HG03378 (cell line): ENCODE results near the gene USP32.
"Not testable (repeated sequence)": the region's sequence is repeated elsewhere in the genome, so short reads cannot be mapped to it uniquely, and the experiment has no call there.

ENCODE experiments used
- ATAC-seq: cut with Tn5 transposase; IDR thresholded peaks from one replicate; pipeline ENCODE4 v1.9.1; 2021; ENCODE audit warnings: mild to moderate bottlenecking, moderate library complexity; ENCODE audit not compliant: unreplicated experiment

The USP32 gene

DNA sequence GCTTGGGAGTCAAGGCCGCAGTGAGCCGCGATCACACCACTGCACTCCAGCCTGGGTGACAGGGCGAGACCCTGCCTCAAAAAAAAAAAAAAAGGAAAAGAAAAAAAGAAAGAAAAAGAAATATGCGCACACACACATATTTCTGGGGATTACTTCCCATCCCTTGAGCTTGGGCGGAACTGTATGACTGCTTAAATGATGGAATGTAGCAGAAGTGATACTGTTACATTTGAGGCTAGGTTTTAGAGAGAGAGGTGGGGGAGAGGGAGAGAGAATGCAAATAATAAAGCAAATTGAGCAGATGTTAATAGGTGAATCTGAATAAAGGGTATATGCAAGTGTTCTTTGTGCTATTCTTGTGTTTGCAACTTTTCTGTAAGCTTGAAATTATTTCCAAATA lies 12.0 kb upstream of the USP32 start:
- ATAC-seq = no peak

DNA sequence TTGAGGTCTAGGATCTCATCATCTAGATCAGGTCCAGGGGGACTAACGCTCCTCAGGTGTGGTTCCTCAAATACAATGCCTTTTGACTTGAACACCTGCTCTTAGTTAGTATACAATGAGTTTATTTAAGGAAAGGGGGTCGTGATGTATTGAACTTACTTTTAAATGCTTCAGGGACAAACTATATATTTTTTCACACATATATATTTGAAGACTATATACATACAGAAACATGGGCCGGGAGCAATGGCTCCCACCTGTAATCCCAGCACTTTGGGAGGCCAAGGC lies 11.5 kb upstream of the USP32 start:
- ATAC-seq = no peak

DNA sequence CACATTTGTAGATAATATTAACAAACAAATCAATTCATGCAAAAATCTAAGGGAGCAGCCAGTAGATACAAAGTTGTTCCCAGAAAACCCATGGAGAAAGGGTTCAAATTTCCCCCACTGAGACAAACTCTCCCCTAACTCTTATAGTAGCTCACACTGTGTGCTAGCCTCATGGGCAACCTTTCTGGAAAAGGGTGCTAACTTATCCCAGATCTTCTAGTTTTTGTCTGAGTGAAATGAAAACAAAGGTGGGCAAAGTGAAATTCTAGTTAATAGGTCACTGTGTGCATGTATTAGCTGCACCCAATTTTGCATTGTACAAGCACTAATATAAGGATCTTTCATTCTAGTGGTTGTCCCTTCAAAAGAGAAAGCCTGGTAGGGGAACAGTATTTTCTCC lies 9.9 kb upstream of the USP32 start:
- no peak for ATAC-seq

DNA sequence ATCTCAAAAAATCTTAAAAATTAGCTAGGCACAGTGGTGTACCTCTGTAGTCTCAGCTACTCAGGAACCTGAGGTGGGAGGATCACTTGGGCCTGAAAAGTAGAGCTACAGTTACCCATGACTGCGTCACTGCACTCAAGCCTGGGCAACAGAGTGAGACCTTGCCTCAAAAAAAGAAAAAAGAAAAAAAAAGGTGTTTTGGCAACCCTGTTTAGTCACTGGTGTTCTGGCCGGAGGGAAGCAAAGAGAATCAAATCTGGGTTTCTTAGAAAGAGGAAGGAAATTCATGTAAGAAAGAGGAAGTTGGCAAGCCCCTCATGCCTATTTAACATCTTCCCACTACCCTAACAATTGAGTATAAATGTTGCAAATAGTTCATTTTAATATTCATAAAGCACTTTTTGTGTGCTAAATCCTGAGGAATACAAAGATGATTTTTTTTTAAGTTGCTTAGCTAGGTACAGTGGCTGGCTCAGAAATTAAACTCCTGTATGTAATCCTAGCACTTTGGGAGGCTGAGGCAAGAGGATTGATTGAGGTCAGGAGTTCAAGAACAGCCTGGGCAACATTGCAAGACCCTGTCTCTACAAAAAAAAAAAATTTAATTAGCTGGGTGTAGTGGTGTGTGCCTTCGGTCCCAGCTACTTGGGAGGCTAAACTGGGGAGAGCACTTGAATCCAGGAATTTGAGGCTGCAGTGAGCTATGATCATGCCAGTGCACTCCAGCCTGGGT lies 6.5 kb upstream of the USP32 start:
- peak; percentile 69 for ATAC-seq

DNA sequence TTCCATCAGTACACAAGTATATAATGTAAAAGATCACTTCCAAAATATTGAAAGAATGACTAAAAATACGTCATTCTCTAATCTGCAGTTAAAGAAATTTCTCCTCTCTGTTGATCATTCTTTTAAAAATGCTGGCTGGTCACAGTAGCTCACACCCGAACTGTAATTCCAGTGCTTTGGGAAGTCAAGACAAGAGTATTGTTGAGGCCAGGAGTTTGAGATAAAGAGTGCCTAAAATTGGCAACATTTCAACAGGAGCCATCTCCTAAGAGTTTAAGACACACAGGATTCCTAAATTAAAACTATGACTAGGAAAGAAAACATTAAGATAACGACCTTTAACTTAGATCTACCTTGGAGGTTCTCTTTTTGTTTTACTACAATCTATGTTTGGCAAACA lies 4.5 kb upstream of the USP32 start:
- ATAC-seq = no peak

DNA sequence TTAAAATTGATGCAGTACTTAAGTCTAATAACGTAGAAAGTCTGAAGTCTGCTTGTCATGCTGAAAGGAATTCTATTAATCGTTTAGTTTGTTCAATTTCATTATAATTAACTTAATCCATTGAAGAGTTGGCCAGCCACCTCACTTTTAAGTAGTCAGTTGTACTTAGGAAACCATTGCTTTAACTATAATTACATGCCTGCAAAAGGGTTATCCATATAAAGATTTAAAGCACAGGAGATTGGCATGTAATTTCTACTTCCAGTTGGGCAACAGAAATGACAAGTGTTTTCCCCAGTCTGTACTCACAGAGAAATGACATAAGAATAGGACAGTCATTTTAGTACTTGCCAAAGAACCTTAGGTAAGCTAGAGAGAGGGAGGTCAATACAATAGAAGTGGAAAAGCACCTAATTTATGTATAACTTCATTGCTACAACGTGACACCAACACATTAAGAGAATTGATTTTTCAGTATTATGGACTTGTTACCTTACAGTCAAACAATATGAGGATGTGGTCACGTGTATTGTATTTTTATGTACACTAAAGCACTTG lies 3.7 kb upstream of the USP32 start:
- no peak for ATAC-seq

DNA sequence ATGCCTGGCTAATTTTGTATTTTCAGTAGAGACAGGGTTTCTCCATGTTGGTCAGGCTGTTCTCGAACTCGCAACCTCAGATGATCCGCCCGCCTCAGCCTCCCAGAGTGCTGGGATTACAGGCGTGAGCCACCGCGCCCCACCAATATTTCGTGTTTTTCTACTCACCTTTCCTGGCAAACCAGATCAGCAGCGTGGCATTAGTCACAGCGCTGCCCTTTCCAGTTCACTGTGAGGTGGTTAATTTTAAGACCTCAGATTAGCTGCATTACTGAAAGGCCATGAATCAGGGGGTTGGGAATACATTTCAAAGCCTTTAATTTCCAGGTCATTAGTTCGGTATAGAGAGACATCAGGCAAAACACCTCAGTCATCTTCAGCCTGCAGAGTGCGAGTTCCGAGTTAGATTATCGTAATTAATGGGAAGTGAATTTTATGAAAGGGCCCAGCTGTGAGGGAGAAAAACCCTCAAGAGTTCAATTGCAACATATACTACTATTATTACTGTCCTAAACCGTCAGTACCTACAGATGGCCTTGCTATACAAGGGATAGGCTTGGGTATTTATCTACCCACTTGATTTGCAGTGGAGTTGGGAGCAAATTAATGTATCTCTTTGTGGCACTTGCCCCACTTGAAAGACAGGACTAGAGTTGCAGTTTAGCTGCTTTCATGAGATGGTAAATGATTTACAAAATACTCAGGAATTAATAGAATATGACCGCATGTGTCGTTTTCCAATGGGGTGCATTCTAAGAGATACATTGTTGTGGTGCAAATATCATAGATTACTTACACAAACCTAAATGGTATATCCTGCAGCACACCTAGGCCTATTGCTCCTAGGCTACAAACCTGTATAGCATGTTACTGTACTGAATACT lies 2.1 kb upstream of the USP32 start:
- no peak for ATAC-seq

DNA sequence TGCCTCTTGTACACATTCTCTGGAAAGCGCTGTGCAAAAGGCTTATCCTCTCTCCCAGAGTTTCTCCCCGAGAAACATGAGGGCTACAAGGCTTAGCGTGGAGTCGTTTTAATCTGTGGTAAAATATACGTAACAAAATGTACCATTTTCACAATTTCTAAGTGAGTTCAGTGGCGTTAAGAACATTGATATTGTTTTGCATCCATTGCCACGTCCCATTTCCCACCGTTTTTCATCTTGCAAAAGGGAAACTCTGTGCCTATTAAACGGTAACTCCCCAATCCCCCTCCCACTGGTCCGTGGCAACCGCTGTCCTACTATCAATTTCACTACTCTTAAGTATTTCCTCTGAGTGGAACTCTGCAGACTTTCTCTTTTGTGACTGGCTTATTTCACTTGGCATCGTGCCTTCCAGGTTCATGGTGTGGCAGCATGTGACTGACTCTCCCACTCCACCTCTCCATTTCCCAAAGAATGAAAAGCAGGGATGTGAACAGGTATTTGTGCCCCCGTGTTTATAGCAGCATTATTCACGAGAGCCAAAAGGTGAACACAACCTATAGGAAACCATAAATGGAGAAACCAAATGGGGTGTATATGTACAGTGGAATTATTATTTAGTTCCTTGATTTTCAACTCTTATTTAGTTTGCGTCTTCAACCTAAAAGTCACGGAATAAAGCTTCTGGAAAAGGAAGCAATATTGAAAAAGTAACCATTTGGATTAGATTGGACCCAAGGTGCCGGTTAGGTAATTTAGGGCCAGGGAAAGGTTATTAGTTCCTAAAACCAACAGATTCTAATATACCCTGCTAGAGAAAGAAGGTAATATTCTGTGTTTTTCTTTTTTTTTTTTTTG lies 1.1 kb upstream of the USP32 start:
- ATAC-seq = no peak

DNA sequence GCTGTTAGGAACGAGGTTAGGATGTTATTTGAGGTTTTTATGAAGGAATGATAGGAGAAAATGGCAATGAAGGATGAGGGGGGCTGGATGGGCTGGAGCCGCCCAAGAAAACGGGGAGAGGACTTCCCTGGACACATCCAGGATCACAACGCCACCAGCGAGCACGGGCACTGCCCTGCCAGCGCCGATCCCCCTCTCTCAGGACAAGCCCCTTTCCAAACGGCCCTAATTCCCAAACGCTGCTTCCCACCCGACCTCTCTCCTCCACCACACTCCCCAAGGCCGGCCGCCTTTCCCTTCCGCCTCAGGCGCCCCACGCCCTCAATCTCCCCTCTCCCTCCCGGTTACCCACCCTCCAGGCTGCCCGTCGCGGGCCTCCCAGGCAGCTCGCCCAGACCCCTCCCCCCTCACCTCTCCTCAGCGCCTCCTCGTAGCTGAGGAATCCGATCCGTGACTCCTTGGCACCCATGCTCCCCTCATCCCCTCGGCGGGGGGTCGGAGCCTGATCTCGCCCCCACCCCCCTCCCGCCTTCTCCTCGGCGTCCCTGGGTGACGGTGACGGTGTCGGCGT lies 377 bp downstream of the USP32 start:
- no peak for ATAC-seq

DNA sequence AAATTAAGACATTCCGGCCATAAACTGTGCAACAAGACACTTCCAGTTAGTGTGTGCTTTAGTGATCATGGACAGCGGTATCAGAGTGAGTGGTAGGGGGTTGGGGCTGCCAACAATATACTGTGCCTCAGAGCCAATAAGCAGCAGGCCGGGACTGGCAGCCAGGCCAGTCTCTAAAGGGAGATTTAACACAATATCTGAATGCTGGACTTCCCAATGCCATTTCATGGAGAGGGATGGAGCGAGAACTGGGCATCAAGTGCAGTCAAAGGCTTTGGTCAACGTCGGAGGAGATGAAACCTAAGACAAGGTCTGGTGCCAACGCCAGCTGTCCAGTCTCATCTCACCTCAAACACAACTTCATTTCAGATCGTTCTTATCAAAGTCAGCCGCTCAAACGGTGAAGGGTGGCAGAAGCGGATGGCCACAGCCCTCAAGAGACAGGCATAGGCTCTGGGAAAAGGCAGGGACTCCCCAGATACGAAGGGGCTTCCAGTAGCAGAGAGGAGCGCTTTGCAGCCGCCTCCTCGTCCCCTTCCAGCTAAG lies 935 bp downstream of the USP32 start:
- no peak for ATAC-seq

DNA sequence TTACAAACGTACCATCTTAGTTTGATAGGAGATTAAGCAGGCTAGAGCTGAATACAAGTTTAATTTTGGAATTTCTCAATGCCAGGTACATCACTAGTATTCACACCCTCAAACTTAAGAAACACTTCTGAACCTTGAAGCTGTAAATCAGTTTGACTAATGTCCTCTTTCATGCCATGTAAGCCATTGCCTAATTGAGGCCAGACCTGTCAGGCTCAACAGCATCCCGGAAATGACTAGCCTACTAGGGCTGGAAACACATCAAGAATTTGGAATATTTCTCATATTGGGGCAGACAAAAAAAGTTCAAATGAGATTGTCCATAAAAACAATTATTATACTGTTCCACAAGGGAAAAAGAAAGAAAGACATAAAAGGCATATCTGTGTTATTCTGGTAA lies 1.7 kb downstream of the USP32 start:
- no peak for ATAC-seq

DNA sequence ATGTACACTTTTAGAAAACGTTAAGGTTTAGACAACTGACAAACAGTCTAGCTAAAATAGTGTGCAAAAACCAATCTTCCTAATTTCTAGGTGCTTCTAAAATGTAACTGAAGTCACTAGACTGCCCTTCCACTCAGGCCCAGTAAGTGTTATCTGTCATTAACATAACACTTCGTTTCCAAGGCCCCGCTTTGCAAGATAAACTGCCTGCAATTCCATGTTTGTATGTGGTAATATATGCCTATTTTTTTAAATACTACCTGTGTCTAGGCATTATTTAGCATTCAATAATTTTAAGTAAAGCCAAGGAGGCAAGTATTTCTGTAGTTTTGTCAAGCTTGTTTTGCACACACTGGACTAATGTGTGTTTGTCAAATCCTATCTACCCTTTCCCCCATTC lies 3.2 kb downstream of the USP32 start:
- ATAC-seq = no peak

DNA sequence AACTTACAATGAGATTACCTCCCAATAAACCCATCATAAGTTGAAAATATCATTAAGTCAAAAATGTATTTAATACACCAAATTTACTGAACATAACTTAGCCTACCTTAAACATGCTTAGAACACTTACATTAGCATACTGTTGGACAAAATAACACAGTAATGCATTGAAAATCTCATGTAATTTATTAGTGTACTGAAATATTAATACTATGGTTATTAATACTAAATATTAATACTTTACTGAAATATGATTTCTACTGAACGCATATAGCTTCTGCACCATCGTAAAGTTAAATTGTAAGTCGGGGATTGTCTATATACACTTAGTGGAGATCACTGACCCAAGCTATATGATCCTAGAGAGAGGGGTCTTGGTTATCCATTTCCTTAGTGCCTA lies 4.3 kb downstream of the USP32 start:
- no peak for ATAC-seq

DNA sequence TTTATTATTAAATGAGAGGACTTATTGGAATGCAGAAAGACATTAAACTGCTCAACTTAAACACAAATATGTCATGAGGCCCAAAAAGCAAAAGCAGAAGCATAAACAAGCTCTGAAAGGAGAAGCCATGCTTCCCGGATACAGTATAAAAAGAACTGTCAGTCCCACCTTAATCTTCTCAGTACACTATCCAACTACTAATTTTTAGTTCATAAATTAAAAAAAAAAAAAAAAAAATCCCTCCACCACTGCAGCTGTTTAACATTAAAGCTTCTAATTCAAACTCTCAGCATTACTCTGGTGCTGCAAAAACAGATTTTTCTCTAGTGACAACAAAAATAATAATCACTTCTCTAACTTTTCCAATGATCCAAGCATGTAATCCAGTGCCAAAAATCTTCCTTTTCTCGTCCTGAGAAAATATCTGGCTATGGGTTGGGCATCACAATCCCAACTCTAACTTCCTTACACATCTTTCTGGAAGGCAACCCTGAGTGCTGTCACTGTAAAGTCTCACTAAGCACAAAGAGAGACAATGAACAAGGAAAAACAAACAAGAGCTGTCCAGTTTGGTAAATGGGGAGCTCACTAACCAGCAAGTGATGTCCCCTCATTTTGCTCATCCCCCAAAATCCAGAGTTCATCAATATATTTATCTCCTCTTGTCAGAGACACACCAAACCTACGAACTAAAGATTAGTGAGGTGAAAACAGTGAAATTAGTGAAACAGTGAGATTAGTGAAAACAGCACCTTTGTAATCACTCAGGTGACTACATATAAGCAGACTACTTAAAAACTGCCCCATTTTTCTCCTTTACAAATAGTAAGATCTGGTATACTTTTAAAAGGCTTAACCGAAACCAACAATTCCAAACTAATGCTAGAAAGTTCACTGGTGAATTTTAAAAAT lies 5.5 kb downstream of the USP32 start:
- no peak for ATAC-seq

DNA sequence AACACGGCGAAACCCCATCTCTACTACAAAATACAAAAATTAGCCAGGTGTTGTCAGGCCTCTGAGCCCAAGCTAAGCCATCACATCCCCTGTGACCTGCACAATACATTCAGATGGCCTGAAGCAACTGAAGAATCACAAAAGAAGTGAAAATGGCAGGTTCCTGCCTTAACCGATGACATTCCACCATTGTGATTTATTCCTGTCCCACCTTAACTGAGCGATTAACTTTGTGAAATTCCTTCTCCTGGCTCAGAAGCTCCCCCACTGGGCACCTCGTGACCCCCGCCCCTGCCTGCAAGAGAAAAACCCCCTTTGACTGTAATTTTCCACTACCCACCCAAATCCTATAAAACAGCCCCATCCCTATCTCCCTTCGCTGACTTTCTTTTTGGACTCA lies 7.0 kb downstream of the USP32 start:
- not testable (repeated sequence) for ATAC-seq

DNA sequence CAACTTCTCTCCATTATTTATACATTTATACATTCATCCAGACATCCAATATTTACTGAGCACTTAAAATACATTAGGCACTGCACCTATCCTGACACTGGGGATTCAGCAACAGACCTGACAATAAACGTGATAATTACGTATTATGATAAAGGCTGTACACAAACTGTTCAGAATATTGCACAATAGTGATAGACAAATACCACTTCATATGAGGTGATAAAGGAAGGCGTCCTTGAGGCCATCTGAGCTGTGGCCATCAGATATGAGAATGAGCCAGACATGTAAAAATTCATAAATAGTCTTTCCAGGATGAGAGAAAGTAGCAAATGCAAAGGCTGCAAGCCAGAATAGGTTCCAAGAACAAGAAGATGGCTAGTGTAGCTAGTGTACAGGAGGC lies 8.6 kb downstream of the USP32 start:
- no peak for ATAC-seq

DNA sequence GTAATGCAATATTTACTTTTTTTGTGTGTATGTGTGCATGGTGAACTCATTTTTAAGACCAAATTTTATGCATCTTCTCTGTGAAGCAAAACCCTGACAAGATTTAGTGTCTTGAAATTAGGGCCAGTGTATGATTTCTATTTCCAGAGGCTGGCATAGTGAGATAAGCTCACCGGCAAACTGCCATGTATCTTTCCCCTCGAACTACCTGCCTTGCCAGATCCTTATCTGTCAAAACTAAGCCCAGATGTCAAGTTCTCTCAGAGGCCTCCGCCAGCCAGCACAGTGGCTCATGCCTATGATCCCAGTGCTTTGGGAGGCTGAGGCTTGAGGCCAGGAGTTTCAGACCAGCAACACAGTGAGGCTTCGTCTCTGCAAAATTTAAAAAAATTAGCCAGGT lies 10.0 kb downstream of the USP32 start:
- ATAC-seq = no peak

DNA sequence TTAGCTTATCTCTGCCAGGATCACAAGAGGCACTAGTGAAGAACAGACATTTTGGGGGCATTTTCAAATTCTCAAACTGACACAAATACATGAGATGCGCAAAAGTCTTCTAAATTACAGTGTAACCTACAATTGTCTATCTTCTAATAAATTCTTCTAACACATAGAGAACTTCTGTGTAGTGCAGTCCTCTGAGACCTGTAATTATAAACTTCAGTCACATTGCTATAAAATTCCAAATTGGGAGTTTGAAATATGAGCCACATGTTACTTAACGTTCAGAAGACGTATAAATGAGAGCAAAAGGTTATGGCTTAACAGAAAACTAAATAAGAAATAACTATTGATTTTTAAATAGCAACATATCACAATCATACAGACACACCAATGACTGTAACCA lies 12.5 kb downstream of the USP32 start:
- not testable (repeated sequence) for ATAC-seq

DNA sequence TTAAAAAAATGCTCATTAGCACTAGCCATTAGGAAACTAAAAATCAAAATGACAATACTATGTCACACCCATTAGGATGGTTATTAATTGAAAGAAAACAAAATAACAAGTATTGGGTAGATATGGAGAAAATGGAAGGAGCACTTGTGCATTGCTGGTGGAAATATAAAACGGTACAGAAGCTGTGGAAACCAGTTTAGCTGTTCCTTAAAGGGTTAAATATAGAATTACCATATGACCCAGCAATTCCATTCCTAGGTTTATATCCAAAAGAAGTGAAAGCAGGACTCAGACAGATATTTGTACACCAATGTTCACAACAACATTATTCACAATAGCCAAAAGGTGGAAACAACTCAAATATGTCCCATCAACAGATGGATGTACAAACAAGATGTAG lies 13.7 kb downstream of the USP32 start:
- not testable (repeated sequence) for ATAC-seq
